A549 (cell line): Measurements from ENCODE around the gene IFT57. TPM values are rescaled to one million over a fixed set of nuclear protein-coding genes. Genes with fewer than 3 reads are reported as not detected.

Experiments used
- ATAC-seq, 2 experiments: fragments of 200-7000 bp in 1 of 2; fragments of >200 bp in 1 of 2; cut with Nextera tagmentation in 1 of 2; cut with Tn5 transposase in 1 of 2; 3 replicates each; pipeline versions ENCODE4 v1.8.0 to v1.9.1; 2018 to 2020; ENCODE audit warnings: mild to moderate bottlenecking in 1 of 2, moderate library complexity in 1 of 2
- CTCF ChIA-PET: fragments of 300-600 bp; sonication (Branson Sonifier 250); formaldehyde crosslinking; extraction: SDS; loops from one replicate; lab custom pipeline; 2021; ENCODE audit warnings: antibody characterized with exemption, inconsistent platforms; lab: Yijun Ruan, JAX
- POLR2A ChIA-PET: fragments of 350-600 bp; formaldehyde crosslinking; extraction: SDS; loops from one replicate; lab custom pipeline; 2021; ENCODE audit warnings: antibody characterized with exemption, inconsistent platforms; lab: Yijun Ruan, JAX
- DNase-seq, 2 experiments: peaks; one replicate each; pipeline versions ENCODE4 v3.0.0 to v3.0.0-alpha.2; 2011 to 2016; ENCODE audit warnings: low read depth in 1 of 2, low spot score in 1 of 2
- FAIRE-seq: peaks from 2 replicates; lab custom pipeline; 2011; peaks lifted over from hg19 to GRCh38; lab: Jason Lieb, UNC
- H3K27ac ChIP-seq, 2 experiments: fragments of >200 bp; sonication (Bioruptor Twin); formaldehyde crosslinking; 3 replicates each; pipeline ENCODE4 v1.5.1; 2016 to 2017
- H3K4me1 ChIP-seq: fragments of >200 bp; sonication (Bioruptor Twin); formaldehyde crosslinking; 3 replicates; pipeline ENCODE4 v1.6.1; 2016
- H3K4me2 ChIP-seq: fragments of >200 bp; sonication (Bioruptor Twin); formaldehyde crosslinking; 3 replicates; pipeline ENCODE4 v1.6.1; 2016
- H3K4me3 ChIP-seq: fragments of >200 bp; sonication (Bioruptor Twin); formaldehyde crosslinking; 3 replicates; pipeline ENCODE4 v1.5.1; 2016
- H3K9me3 ChIP-seq: fragments of >200 bp; sonication (Bioruptor Twin); formaldehyde crosslinking; 3 replicates; pipeline ENCODE4 v1.6.1; 2016
- BHLHE40 ChIP-seq: IDR thresholded peaks from 2 replicates; pipeline ENCODE4 v1.6.1; 2012; ENCODE audit warnings: low read depth, low read length, inconsistent platforms
- CBX2 ChIP-seq: fragments of 200-600 bp; sonication (generic); IDR thresholded peaks from 2 replicates; pipeline ENCODE4 v1.6.1; 2016; ENCODE audit warnings: low read depth, mild to moderate bottlenecking, borderline replicate concordance
- CBX8 ChIP-seq: fragments of 200-600 bp; sonication (generic); IDR thresholded peaks from 2 replicates; pipeline ENCODE4 v1.6.1; 2016
- CHD2 ChIP-seq: fragments of 150-350 bp; IDR thresholded peaks from 2 replicates; pipeline ENCODE4 v1.6.1; 2014; ENCODE audit warnings: low read length; ENCODE audit not compliant: partially characterized antibody
- EHF ChIP-seq: fragments of 250-450 bp; sonication (Bioruptor Pico); IDR thresholded peaks from 2 replicates; pipeline ENCODE4 v1.5.0; 2020; ENCODE audit warnings: mild to moderate bottlenecking
- ESRRA ChIP-seq: fragments of 150-350 bp; IDR thresholded peaks from 2 replicates; pipeline ENCODE4 v1.6.1; 2014; ENCODE audit warnings: mild to moderate bottlenecking, low read length, borderline replicate concordance
- GATA3 ChIP-seq: IDR thresholded peaks from 2 replicates; pipeline ENCODE4 v1.6.1; 2012; ENCODE audit warnings: borderline replicate concordance
- HDAC2 ChIP-seq: fragments of 200-600 bp; sonication (generic); IDR thresholded peaks from 2 replicates; pipeline ENCODE4 v1.6.1; 2016
- HEYL ChIP-seq: fragments of 250-450 bp; sonication (Bioruptor Pico); IDR thresholded peaks from 2 replicates; pipeline ENCODE4 v1.8.0; 2021; ENCODE audit warnings: mild to moderate bottlenecking, moderate library complexity
- HOXA7 ChIP-seq: fragments of 250-450 bp; sonication (Bioruptor Pico); IDR thresholded peaks from 2 replicates; pipeline ENCODE4 v1.5.0; 2020; ENCODE audit warnings: mild to moderate bottlenecking, moderate library complexity
- HOXB5 ChIP-seq: fragments of 250-450 bp; sonication (Bioruptor Pico); IDR thresholded peaks from 2 replicates; pipeline ENCODE4 v1.5.0; 2020; ENCODE audit warnings: mild to moderate bottlenecking, moderate library complexity
- JUN ChIP-seq, 2 experiments: fragments of >200 bp; sonication (Bioruptor Twin); formaldehyde crosslinking; IDR thresholded peaks; 2 replicates in 1 of 2; 3 replicates in 1 of 2; pipeline ENCODE4 v1.6.1; 2016 to 2017
- KDM1A ChIP-seq: fragments of 200-600 bp; sonication (generic); IDR thresholded peaks from 2 replicates; pipeline ENCODE4 v1.6.1; 2016; ENCODE audit warnings: low read depth, mild to moderate bottlenecking
- NFE2L2 ChIP-seq: fragments of 150-350 bp; conservative IDR thresholded peaks from 2 replicates; pipeline ENCODE4 v1.6.1; 2014; ENCODE audit warnings: low read length
- NR3C1 ChIP-seq: fragments of >200 bp; sonication (Bioruptor Twin); formaldehyde crosslinking; IDR thresholded peaks from 3 replicates; pipeline ENCODE4 v1.6.1; 2017
- RCOR1 ChIP-seq: fragments of 150-350 bp; IDR thresholded peaks from 2 replicates; pipeline ENCODE4 v1.6.1; 2014; ENCODE audit warnings: antibody characterized with exemption, low read length, low read depth
- SMC3 ChIP-seq: fragments of >200 bp; sonication (Bioruptor Twin); formaldehyde crosslinking; IDR thresholded peaks from 3 replicates; pipeline ENCODE4 v1.6.1; 2018; ENCODE audit warnings: inconsistent platforms
- ZFP36 ChIP-seq: fragments of 450-650 bp; IDR thresholded peaks from 2 replicates; pipeline ENCODE4 v1.6.1; 2014; ENCODE audit warnings: borderline replicate concordance; ENCODE audit not compliant: partially characterized antibody
- ZNF302 ChIP-seq: fragments of 250-450 bp; sonication (Bioruptor Pico); IDR thresholded peaks from 2 replicates; pipeline ENCODE4 v1.9.0; 2021; ENCODE audit warnings: inconsistent platforms, mild to moderate bottlenecking, moderate library complexity
- ZSCAN20 ChIP-seq: fragments of 250-450 bp; sonication (Bioruptor Pico); IDR thresholded peaks from 2 replicates; pipeline ENCODE4 v1.8.0; 2022; ENCODE audit warnings: mild to moderate bottlenecking, moderate library complexity
- WGBS: methylation state at CpG from one replicate; pipeline ENCODE4 v1.1.6; 2017; ENCODE audit errors: missing lambda C conversion rate; 5-methylcytosine and 5-hydroxymethylcytosine counted together
- polyA plus RNA-seq, 4 experiments: library from polyadenylated mRNA; depleted of rRNA in 3 of 4; stranded (reverse); fragments of >200 nt; fragmentation: RNase III in 1 of 4; extraction: RNeasy Plus Mini Kit Qiagen cat#74134 plus additional on column Dnase treatment in 1 of 4; gene quantifications; 2 replicates in 3 of 4; 3 replicates in 1 of 4; pipeline ENCODE4 v1.2.3, GENCODE V29; 2011 to 2017
- TF ChIP-seq, protein P1 (sequence below): fragments of 450-650 bp; IDR thresholded peaks from 2 replicates; pipeline ENCODE4 v1.6.1; 2014; ENCODE audit warnings: antibody characterized with exemption
- TF ChIP-seq, protein P2 (sequence below): IDR thresholded peaks from 2 replicates; pipeline ENCODE4 v1.6.1; 2012
- TF ChIP-seq, protein P3 (sequence below): fragments of >200 bp; sonication (Bioruptor Twin); formaldehyde crosslinking; IDR thresholded peaks from 2 replicates; pipeline ENCODE4 v1.6.1; 2016
- TF ChIP-seq, protein P4 (sequence below): IDR thresholded peaks from 2 replicates; pipeline ENCODE4 v1.6.1; 2012
- TF ChIP-seq, protein P5 (sequence below): IDR thresholded peaks from 2 replicates; pipeline ENCODE4 v1.6.1; 2012; ENCODE audit warnings: low read depth, borderline replicate concordance
- TF ChIP-seq, protein P6 (sequence below): fragments of 250-450 bp; sonication (Bioruptor Pico); IDR thresholded peaks from 2 replicates; pipeline ENCODE4 v1.5.0; 2020; ENCODE audit warnings: low read depth, mild to moderate bottlenecking, moderate library complexity

IFT57 gene
- polyA plus RNA-seq, 2 of the 4 experiments (the other 2 are of a cell fraction), result 39.1 to 59.2 TPM

DNA sequence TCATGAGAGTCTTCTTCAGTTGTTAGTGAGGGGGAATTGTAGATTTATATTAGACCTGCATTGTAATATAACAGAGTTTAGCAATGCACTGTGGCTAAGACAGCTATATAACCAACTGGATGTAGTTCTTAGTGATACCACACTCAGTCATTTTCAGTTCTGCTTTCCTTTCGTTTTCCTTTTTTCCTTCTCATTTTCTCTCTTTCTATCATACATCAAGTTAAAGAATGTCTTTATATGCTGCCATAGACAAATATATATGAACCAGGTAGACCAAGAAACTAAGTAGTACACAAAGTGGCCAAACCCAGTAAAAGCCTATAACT, 87.7 kb downstream of the IFT57 start:
- FAIRE-seq (no peak), ATAC-seq (no peak), DNase-seq (no peak)
- Histone ChIP-seq H3K4me1 (peaks cover 28% of the 10 kb centered on the region), H3K27ac (no peak overlapping the region), H3K4me3 (no peak overlapping the region), H3K9me3 (no peaks in the 10 kb centered on the region), H3K4me2 (no peak overlapping the region)
- WGBS, result 70% methylated on average over 1 of the region's 1 CpG
- CTCF ChIA-PET, result no interaction called here
- TF ChIP-seq CBX8 (no peak), ZNF302 (CRISPR knock-in tag) (no peak), HOXB5 (CRISPR knock-in tag) (no peak), ESRRA (no peak), HOXA7 (no peak), SMC3 (no peak), RCOR1 (no peak), BHLHE40 (no peak), HDAC2 (no peak), EHF (CRISPR knock-in tag) (no peak), CHD2 (no peak), NR3C1 (no peak), ZSCAN20 (CRISPR knock-in tag) (no peak), GATA3 (no peak), KDM1A (no peak)
- TF ChIP-seq, protein P1, sequence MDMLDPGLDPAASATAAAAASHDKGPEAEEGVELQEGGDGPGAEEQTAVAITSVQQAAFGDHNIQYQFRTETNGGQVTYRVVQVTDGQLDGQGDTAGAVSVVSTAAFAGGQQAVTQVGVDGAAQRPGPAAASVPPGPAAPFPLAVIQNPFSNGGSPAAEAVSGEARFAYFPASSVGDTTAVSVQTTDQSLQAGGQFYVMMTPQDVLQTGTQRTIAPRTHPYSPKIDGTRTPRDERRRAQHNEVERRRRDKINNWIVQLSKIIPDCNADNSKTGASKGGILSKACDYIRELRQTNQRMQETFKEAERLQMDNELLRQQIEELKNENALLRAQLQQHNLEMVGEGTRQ, result no peak
- TF ChIP-seq, protein P2, sequence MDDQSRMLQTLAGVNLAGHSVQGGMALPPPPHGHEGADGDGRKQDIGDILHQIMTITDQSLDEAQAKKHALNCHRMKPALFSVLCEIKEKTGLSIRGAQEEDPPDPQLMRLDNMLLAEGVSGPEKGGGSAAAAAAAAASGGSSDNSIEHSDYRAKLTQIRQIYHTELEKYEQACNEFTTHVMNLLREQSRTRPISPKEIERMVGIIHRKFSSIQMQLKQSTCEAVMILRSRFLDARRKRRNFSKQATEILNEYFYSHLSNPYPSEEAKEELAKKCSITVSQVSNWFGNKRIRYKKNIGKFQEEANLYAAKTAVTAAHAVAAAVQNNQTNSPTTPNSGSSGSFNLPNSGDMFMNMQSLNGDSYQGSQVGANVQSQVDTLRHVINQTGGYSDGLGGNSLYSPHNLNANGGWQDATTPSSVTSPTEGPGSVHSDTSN, result no peak
- TF ChIP-seq, protein P3, sequence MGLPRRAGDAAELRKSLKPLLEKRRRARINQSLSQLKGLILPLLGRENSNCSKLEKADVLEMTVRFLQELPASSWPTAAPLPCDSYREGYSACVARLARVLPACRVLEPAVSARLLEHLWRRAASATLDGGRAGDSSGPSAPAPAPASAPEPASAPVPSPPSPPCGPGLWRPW, result no peak
- TF ChIP-seq, protein P4, sequence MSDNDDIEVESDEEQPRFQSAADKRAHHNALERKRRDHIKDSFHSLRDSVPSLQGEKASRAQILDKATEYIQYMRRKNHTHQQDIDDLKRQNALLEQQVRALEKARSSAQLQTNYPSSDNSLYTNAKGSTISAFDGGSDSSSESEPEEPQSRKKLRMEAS, result no peak
- TF ChIP-seq, protein P5, sequence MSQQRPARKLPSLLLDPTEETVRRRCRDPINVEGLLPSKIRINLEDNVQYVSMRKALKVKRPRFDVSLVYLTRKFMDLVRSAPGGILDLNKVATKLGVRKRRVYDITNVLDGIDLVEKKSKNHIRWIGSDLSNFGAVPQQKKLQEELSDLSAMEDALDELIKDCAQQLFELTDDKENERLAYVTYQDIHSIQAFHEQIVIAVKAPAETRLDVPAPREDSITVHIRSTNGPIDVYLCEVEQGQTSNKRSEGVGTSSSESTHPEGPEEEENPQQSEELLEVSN, result no peak
- POLR2A ChIA-PET, result no interaction called here

DNA sequence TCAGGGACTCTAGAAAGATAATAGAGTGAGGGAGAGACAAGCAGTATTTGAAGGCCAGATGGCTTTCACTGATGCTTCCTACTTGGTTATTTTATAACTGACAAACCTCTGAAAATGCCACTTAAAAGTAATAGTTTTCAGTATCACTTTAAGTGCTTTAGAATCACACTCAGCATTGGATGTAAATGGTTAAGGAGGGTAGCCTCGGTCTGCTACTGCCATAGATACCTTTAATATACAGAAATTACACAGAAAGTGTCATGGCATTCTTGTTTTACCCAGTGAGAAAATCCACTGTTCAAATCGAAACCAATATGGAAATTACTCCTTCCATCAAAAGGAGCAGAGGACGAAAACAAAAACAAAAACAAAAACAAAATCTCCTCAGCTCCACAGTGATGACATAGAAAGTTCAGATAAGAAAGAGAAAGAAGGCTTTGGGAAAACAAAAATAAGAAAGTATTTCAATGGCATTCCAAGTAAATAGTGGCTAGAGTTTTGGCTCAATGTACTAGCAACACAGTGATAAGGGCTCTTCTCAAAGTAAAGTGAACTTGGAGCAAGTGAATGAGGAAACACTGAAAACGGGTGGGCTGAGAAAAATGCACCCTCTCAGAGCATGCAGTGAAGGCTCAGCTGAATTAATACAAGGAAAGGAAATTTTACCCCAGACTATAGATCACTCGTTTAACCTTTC, 88.2 kb downstream of the IFT57 start:
- POLR2A ChIA-PET, result no interaction called here

More for the DNA sequence above, 88.2 kb downstream of the IFT57 start:
- no peak overlapping the region for H3K27ac ChIP-seq
- no peak overlapping the region for H3K4me3 ChIP-seq
- TF ChIP-seq ZFP36, result no peak
- TF ChIP-seq NFE2L2, result no peak
- TF ChIP-seq RCOR1, result no peak
- no peak for TF ChIP-seq CBX2
- TF ChIP-seq CBX8, result no peak
- no peak for TF ChIP-seq NR3C1
- no peak for TF ChIP-seq HEYL
- no peak for TF ChIP-seq ZNF302 (CRISPR knock-in tag)
- TF ChIP-seq BHLHE40, result no peak
- no peak for TF ChIP-seq JUN (IDR thresholded peaks at IDR 0.05)
- TF ChIP-seq, protein P6, sequence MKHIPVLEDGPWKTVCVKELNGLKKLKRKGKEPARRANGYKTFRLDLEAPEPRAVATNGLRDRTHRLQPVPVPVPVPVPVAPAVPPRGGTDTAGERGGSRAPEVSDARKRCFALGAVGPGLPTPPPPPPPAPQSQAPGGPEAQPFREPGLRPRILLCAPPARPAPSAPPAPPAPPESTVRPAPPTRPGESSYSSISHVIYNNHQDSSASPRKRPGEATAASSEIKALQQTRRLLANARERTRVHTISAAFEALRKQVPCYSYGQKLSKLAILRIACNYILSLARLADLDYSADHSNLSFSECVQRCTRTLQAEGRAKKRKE (CRISPR knock-in tag), result no peak
- no peak overlapping the region for H3K4me2 ChIP-seq
- H3K4me1 ChIP-seq, result peaks cover 28% of the 10 kb centered on the region
- WGBS, result 73% methylated on average over 5 of the region's 5 CpGs
- H3K9me3 ChIP-seq, result no peaks in the 10 kb centered on the region
- ATAC-seq (no peak), FAIRE-seq (no peak), DNase-seq (no peak)
- CTCF ChIA-PET, result interaction anchor here (0.7 to 0.9 kb wide), 3 partner anchors 10 to 76 kb away, joined by 3 read pairs; no protein-coding TSS in a partner anchor
